Fibroblast of skin of abdomen (primary cell): Measurements from ENCODE around the gene NAGLU.
"Not testable (repeated sequence)": the region's sequence is repeated elsewhere in the genome, so short reads cannot be mapped to it uniquely, and the experiment has no call there.

Experiments
- DNase-seq: peaks from one replicate; pipeline ENCODE4 v3.0.0-alpha.2; 2013

NAGLU gene

GRCh38 chr17:42545755-42546505 is 9.9 kb downstream of the NAGLU start:
- not testable (repeated sequence) for DNase-seq

GRCh38 chr17:42547001-42547461 is 11.0 kb downstream of the NAGLU start:
- DNase-seq = no peak

GRCh38 chr17:42547698-42548069 is 11.6 kb downstream of the NAGLU start:
- no peak for DNase-seq

GRCh38 chr17:42548070-42548837 is 12.2 kb downstream of the NAGLU start:
- DNase-seq = peak; percentile 31

- no peak for DNase-seq
These were observed 13.1 kb downstream of the NAGLU start for GRCh38 chr17:42548993-42549755.

GRCh38 chr17:42552736-42553135 is 16.7 kb downstream of the NAGLU start, which contains the start of gene HSD17B1:
Gene HSD17B1 (plus strand): TSS chr17:42552923. CDS start chr17:42552934, 11 bp downstream.
- DNase-seq = not testable (repeated sequence)

GRCh38 chr17:42553161-42553818 is 17.2 kb downstream of the NAGLU start:
- no peak for DNase-seq

- no peak for DNase-seq
These were observed 17.8 kb downstream of the NAGLU start for GRCh38 chr17:42553866-42554249.

GRCh38 chr17:42554250-42555121 is 18.4 kb downstream of the NAGLU start:
- DNase-seq = peak; percentile 82

GRCh38 chr17:42555122-42555622 is 19.1 kb downstream of the NAGLU start:
- DNase-seq = no peak

GRCh38 chr17:42555961-42556617 is 20.0 kb downstream of the NAGLU start:
- DNase-seq = not testable (repeated sequence)

- DNase-seq = no peak
These were observed 23.0 kb downstream of the NAGLU start for GRCh38 chr17:42559075-42559474.

GRCh38 chr17:42560246-42560645 is 24.2 kb downstream of the NAGLU start:
- DNase-seq = no peak

GRCh38 chr17:42561897-42562387 is 25.9 kb downstream of the NAGLU start, which contains the start of gene COASY:
Gene COASY (plus strand): TSS chr17:42562148. CDS start chr17:42562623, 475 bp downstream.
- DNase-seq = peak; percentile 98

- DNase-seq = no peak
These were observed 26.5 kb downstream of the NAGLU start for GRCh38 chr17:42562388-42563142.

GRCh38 chr17:42563143-42563509 is 27.1 kb downstream of the NAGLU start:
- no peak for DNase-seq

- DNase-seq = no peak
These were observed 27.5 kb downstream of the NAGLU start for GRCh38 chr17:42563543-42563942.

GRCh38 chr17:42563950-42564349 is 27.9 kb downstream of the NAGLU start:
- no peak for DNase-seq

GRCh38 chr17:42564815-42565522 is 28.9 kb downstream of the NAGLU start:
- no peak for DNase-seq
